ENCODE data around the gene DNHD1.

DNA sequence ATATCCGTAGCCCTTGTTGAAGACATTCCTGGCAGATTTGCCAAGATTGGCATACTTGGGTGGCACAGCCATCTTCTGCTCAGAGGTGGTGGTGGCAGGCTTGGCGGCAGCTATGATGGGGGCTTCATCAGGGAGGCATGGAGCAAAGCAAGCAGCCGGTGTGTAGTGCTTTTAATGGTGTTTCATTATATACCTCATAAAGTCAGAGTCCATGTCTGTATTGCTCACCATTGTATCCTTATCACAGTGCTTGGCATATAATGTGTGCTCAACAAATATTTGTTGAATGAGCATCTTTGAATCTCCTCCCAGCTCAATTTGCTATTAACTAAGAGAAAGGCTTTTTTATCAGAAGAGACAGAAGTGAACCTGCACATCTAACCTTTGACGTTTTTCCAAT, 7.8 kb upstream of the DNHD1 start:
- TF ChIP-seq SIN3B (IDR thresholded peaks at IDR 0.05; ENCODE audit: low read depth) (no peak), TAF7 (tag; IDR thresholded peaks at IDR 0.05) (no peak)
- TF ChIP-seq, protein P1, sequence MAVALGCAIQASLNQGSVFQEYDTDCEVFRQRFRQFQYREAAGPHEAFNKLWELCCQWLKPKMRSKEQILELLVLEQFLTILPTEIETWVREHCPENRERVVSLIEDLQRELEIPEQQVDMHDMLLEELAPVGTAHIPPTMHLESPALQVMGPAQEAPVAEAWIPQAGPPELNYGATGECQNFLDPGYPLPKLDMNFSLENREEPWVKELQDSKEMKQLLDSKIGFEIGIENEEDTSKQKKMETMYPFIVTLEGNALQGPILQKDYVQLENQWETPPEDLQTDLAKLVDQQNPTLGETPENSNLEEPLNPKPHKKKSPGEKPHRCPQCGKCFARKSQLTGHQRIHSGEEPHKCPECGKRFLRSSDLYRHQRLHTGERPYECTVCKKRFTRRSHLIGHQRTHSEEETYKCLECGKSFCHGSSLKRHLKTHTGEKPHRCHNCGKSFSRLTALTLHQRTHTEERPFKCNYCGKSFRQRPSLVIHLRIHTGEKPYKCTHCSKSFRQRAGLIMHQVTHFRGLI (CRISPR knock-in tag; IDR thresholded peaks at IDR 0.05): no peak
- TF ChIP-seq, protein P2, sequence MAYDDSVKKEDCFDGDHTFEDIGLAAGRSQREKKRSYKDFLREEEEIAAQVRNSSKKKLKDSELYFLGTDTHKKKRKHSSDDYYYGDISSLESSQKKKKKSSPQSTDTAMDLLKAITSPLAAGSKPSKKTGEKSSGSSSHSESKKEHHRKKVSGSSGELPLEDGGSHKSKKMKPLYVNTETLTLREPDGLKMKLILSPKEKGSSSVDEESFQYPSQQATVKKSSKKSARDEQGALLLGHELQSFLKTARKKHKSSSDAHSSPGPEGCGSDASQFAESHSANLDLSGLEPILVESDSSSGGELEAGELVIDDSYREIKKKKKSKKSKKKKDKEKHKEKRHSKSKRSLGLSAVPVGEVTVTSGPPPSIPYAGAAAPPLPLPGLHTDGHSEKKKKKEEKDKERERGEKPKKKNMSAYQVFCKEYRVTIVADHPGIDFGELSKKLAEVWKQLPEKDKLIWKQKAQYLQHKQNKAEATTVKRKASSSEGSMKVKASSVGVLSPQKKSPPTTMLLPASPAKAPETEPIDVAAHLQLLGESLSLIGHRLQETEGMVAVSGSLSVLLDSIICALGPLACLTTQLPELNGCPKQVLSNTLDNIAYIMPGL (CRISPR knock-in tag; IDR thresholded peaks at IDR 0.05): no peak
- TF ChIP-seq, protein P3, sequence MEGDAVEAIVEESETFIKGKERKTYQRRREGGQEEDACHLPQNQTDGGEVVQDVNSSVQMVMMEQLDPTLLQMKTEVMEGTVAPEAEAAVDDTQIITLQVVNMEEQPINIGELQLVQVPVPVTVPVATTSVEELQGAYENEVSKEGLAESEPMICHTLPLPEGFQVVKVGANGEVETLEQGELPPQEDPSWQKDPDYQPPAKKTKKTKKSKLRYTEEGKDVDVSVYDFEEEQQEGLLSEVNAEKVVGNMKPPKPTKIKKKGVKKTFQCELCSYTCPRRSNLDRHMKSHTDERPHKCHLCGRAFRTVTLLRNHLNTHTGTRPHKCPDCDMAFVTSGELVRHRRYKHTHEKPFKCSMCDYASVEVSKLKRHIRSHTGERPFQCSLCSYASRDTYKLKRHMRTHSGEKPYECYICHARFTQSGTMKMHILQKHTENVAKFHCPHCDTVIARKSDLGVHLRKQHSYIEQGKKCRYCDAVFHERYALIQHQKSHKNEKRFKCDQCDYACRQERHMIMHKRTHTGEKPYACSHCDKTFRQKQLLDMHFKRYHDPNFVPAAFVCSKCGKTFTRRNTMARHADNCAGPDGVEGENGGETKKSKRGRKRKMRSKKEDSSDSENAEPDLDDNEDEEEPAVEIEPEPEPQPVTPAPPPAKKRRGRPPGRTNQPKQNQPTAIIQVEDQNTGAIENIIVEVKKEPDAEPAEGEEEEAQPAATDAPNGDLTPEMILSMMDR (IDR thresholded peaks at IDR 0.05 in 2 of 3, conservative IDR thresholded peaks at IDR 0.05 in 1 of 3; ENCODE audit: insufficient read depth in 2 of 3, low read depth in 1 of 3, low read length in 3 of 3): no peak
